Loucy (cell line): ENCODE measurements around the gene SPDYC.

Experiments used
- EZH2phosphoT487 ChIP-seq: fragments of 200-600 bp; IDR thresholded peaks from 2 replicates; pipeline ENCODE4 v1.6.1; 2018; ENCODE audit warnings: antibody characterized with exemption, mild to moderate bottlenecking, moderate library complexity, borderline replicate concordance
- TF ChIP-seq, protein P1 (sequence below): fragments of 200-600 bp; sonication (generic); conservative IDR thresholded peaks from 2 replicates; pipeline ENCODE4 v1.5.1; 2014; ENCODE audit warnings: mild to moderate bottlenecking, antibody characterized with exemption, low read length

DNA sequence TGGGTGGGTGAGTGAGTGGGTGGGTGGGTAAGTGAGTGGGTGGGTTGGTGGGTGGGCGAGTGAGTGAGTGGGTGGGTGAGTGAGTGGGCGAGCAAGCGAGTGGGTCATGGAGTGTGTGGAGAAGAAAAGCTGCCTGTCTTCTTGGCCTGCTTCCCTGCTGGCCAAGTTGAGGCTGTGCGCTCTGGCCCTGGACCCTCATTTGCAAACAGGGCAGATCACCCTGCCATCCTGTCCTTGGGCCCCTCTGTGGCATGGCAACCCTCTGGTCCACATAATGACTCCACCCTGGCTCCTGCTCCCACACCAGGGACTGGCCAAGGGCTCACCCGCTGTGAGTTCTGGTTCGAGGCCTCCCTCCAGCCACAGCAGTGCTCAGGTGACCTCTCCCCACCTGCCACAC lies 46.8 kb downstream of the SPDYC start:
- TF ChIP-seq, protein P1, sequence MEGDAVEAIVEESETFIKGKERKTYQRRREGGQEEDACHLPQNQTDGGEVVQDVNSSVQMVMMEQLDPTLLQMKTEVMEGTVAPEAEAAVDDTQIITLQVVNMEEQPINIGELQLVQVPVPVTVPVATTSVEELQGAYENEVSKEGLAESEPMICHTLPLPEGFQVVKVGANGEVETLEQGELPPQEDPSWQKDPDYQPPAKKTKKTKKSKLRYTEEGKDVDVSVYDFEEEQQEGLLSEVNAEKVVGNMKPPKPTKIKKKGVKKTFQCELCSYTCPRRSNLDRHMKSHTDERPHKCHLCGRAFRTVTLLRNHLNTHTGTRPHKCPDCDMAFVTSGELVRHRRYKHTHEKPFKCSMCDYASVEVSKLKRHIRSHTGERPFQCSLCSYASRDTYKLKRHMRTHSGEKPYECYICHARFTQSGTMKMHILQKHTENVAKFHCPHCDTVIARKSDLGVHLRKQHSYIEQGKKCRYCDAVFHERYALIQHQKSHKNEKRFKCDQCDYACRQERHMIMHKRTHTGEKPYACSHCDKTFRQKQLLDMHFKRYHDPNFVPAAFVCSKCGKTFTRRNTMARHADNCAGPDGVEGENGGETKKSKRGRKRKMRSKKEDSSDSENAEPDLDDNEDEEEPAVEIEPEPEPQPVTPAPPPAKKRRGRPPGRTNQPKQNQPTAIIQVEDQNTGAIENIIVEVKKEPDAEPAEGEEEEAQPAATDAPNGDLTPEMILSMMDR, result no peak; the same call in 1 of the 2 replicates
- no peak for TF ChIP-seq EZH2phosphoT487
